ENCODE results near the gene CSMD2. TPM values are rescaled to one million over a fixed set of nuclear protein-coding genes. Genes with fewer than 3 reads are reported as not detected.

Gene CSMD2
- polyA plus RNA-seq, 1 experiment, result 1.8 TPM

DNA sequence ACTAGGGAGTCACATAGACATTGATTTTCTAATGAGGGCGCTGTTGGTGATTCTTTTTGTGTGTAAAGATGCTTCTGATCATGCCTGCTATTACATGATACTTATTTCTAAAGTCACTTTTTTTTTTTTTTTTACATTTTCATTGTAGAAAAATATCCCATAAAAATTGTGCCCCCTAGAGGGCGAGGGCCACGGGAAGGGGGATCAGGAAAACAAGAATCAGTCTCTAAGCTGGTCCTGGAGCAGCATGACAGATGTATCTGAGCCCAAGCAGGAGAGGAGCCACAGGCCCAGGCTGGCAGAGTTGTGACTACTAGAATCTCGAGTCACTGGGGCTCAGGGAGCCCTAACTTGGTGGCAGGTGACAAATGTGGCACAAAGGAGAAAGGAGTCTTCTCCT lies 664.5 kb downstream of the CSMD2 start:
- CTCF ChIA-PET, result interaction anchor here (1.0 to 1.4 kb wide), 2 partner anchors 11 to 111 kb away, joined by 3 to 5 read pairs; no protein-coding TSS in a partner anchor

DNA sequence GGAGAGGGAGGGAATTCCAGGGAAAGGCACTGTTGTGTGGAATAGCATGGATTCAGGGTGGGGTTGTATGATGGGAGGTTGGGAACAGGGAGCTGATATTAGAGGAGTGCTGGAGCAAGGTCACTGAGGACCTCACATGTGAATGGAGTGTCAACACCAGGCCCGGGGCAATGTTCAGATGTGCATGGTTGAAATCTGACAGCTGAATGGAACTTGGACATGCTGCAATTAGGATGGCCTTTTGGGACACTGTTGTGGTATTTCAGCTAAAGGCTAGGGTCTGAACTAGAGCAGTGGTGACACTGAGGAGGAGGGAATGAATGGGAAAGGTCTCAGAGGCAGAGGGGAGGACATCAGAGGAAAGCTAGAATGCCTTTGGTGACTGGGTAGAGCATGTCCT lies 667.6 kb downstream of the CSMD2 start:
- DNase-seq (ENCODE audit: low read depth), result no peak
- TF ChIP-seq, protein P1, sequence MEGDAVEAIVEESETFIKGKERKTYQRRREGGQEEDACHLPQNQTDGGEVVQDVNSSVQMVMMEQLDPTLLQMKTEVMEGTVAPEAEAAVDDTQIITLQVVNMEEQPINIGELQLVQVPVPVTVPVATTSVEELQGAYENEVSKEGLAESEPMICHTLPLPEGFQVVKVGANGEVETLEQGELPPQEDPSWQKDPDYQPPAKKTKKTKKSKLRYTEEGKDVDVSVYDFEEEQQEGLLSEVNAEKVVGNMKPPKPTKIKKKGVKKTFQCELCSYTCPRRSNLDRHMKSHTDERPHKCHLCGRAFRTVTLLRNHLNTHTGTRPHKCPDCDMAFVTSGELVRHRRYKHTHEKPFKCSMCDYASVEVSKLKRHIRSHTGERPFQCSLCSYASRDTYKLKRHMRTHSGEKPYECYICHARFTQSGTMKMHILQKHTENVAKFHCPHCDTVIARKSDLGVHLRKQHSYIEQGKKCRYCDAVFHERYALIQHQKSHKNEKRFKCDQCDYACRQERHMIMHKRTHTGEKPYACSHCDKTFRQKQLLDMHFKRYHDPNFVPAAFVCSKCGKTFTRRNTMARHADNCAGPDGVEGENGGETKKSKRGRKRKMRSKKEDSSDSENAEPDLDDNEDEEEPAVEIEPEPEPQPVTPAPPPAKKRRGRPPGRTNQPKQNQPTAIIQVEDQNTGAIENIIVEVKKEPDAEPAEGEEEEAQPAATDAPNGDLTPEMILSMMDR (IDR thresholded peaks at IDR 0.05; ENCODE audit: insufficient read depth, low read depth, low read length), result no peak

More for the DNA sequence above, 664.5 kb downstream of the CSMD2 start:
- TF ChIP-seq, protein P1 (IDR thresholded peaks at IDR 0.05; ENCODE audit: insufficient read depth, low read depth, low read length), result peak; percentile 12; the same call in 1 of the 2 replicates
- H3K27me3 ChIP-seq (ENCODE audit: control insufficient read depth, insufficient read depth, low read length), result no peaks in the 10 kb centered on the region
- no peak for DNase-seq (ENCODE audit: low read depth)
- POLR2A ChIA-PET, result no interaction called here
- no peak overlapping the region for H3K4me3 ChIP-seq (ENCODE audit: low read depth, low read length)
- H3K36me3 ChIP-seq (ENCODE audit: control insufficient read depth, insufficient read depth, low read length), result no peaks in the 10 kb centered on the region; the same call in 1 of the 2 replicates

DNA sequence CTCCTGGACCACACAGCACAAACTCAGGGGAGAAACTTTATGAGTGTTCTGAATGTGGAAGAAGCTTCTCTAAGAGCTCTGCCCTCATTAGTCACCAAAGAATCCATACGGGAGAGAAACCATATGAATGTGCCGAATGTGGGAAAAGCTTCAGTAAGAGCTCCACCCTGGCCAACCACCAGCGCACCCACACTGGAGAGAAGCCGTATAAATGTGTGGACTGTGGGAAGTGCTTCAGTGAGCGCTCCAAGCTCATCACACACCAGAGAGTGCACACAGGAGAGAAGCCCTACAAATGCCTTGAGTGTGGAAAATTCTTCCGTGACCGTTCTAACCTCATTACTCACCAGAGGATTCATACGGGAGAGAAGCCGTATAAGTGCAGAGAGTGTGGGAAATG lies 670.1 kb downstream of the CSMD2 start:
- no peak for DNase-seq (ENCODE audit: low read depth)
- ChIA-PET POLR2A (no interaction called here), CTCF (interaction anchor here (1.0 kb wide), 1 partner anchor 14 kb away, joined by 5 read pairs; no protein-coding TSS in a partner anchor)
- H3K27me3 ChIP-seq (ENCODE audit: control insufficient read depth, insufficient read depth, low read length), result no peaks in the 10 kb centered on the region
- H3K4me3 ChIP-seq (ENCODE audit: low read depth, low read length), result no peak overlapping the region
- TF ChIP-seq, protein P1 (IDR thresholded peaks at IDR 0.05; ENCODE audit: insufficient read depth, low read depth, low read length), result no peak
- H3K36me3 ChIP-seq (ENCODE audit: control insufficient read depth, insufficient read depth, low read length), result peaks cover 25% of the 10 kb centered on the region

More for the DNA sequence above, 667.6 kb downstream of the CSMD2 start:
- CTCF ChIA-PET, result interaction anchor here (0.9 kb wide), 1 partner anchor 15 kb away, joined by 4 read pairs; no protein-coding TSS in a partner anchor
- POLR2A ChIA-PET, result no interaction called here
- Histone ChIP-seq H3K36me3 (ENCODE audit: control insufficient read depth, insufficient read depth, low read length) (peaks cover 13% of the 10 kb centered on the region), H3K4me3 (ENCODE audit: low read depth, low read length) (no peak overlapping the region), H3K27me3 (ENCODE audit: control insufficient read depth, insufficient read depth, low read length) (no peaks in the 10 kb centered on the region)

DNA sequence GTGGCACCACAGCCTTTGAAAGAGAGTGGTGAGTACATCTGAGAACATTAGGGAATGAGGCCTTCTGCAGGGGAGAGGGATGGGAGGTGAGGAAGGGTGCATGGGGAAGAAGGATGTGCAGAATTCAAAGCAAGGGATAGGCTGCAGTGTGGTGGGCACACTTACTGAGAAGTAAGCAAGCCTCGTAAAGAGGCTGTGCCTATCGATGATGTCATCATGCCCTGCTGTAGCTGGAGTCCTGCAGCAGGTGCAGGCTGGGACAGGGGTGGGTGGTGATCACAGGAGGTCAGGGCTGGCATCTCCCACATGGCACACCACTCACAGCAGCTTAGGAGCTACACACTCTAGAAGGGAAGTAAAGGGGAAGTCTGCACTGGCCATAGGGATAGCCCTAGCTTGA lies 676.4 kb downstream of the CSMD2 start:
- H3K4me3 ChIP-seq (ENCODE audit: low read depth, low read length), result no peak overlapping the region
- no peaks in the 10 kb centered on the region for H3K27me3 ChIP-seq (ENCODE audit: control insufficient read depth, insufficient read depth, low read length)
- TF ChIP-seq, protein P1 (IDR thresholded peaks at IDR 0.05; ENCODE audit: insufficient read depth, low read depth, low read length), result no peak
- ChIA-PET CTCF (no interaction called here), POLR2A (no interaction called here)
- DNase-seq (ENCODE audit: low read depth), result no peak
- peaks cover 31% of the 10 kb centered on the region for H3K36me3 ChIP-seq (ENCODE audit: control insufficient read depth, insufficient read depth, low read length)

DNA sequence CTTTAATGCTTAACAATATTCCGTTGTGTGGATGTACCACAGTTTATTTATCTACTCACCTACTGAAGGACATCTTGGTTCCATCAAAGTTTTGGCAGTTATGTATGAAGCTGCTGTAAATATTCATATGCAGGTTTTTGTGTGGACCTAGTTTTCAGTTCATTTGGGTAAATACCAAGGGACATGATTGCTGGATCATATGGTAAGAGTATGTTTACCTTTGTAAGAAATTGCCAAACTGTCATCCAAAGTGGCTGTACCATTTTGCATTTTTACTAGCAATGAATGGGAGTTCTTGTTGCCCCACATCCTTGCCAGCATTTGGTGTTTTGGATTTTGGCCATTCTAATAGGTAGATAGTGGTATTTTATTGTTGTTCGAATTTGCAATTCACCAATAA lies 682.6 kb downstream of the CSMD2 start:
- no peak for DNase-seq (ENCODE audit: low read depth)
- H3K36me3 ChIP-seq (ENCODE audit: control insufficient read depth, insufficient read depth, low read length), result peaks cover 6% of the 10 kb centered on the region
- TF ChIP-seq, protein P1 (IDR thresholded peaks at IDR 0.05; ENCODE audit: insufficient read depth, low read depth, low read length), result no peak
- ChIA-PET POLR2A (no interaction called here), CTCF (no interaction called here)
- H3K4me3 ChIP-seq (ENCODE audit: low read depth, low read length), result no peak overlapping the region
- no peaks in the 10 kb centered on the region for H3K27me3 ChIP-seq (ENCODE audit: control insufficient read depth, insufficient read depth, low read length)

Measured in BJ (cell line).